Measurements from ENCODE around the gene CEL.
"Not testable (repeated sequence)": the region's sequence is repeated elsewhere in the genome, so short reads cannot be mapped to it uniquely, and the experiment has no call there.

The CEL gene

GRCh38 chr9:133058071-133058470 is 3.7 kb upstream of the CEL start:
- H3K4me3 Mint-ChIP-seq = no peak overlapping the region
- no peak for TF ChIP-seq CTCF (IDR thresholded peaks at IDR 0.05; ENCODE audit: unreplicated experiment in 3 of 3)
- H3K27ac Mint-ChIP-seq = no peak overlapping the region
- H3K36me3 Mint-ChIP-seq (ENCODE audit: low read depth) = peaks cover 40% of the 10 kb centered on the region
- no peaks in the 10 kb centered on the region for H3K9me3 Mint-ChIP-seq
- no peaks in the 10 kb centered on the region for H3K27me3 Mint-ChIP-seq (ENCODE audit: low read depth)
- peaks cover 18% of the 10 kb centered on the region for H3K4me1 Mint-ChIP-seq

GRCh38 chr9:133058550-133059320 is 3.0 kb upstream of the CEL start:
- Mint-ChIP-seq H3K36me3 (ENCODE audit: low read depth) (peaks cover 37% of the 10 kb centered on the region), H3K4me3 (no peak overlapping the region), H3K27me3 (ENCODE audit: low read depth) (no peaks in the 10 kb centered on the region), H3K9me3 (no peaks in the 10 kb centered on the region), H3K27ac (no peak overlapping the region), H3K4me1 (peaks cover 17% of the 10 kb centered on the region)
- no peak for TF ChIP-seq CTCF (IDR thresholded peaks at IDR 0.05; ENCODE audit: unreplicated experiment in 3 of 3)

GRCh38 chr9:133059623-133060022 is 2.2 kb upstream of the CEL start:
- Mint-ChIP-seq H3K4me1 (peaks cover 12% of the 10 kb centered on the region), H3K36me3 (ENCODE audit: low read depth) (peaks cover 30% of the 10 kb centered on the region), H3K4me3 (no peak overlapping the region), H3K9me3 (no peaks in the 10 kb centered on the region), H3K27ac (no peak overlapping the region), H3K27me3 (ENCODE audit: low read depth) (no peaks in the 10 kb centered on the region)
- no peak for TF ChIP-seq CTCF (IDR thresholded peaks at IDR 0.05; ENCODE audit: unreplicated experiment in 3 of 3)

- Mint-ChIP-seq H3K9me3 (no peaks in the 10 kb centered on the region), H3K36me3 (ENCODE audit: low read depth) (peaks cover 28% of the 10 kb centered on the region), H3K4me1 (peaks cover 5% of the 10 kb centered on the region), H3K27ac (peak overlapping the region in 2 of 3 experiments; percentile 44), H3K4me3 (no peak overlapping the region), H3K27me3 (ENCODE audit: low read depth) (no peaks in the 10 kb centered on the region)
- TF ChIP-seq CTCF (IDR thresholded peaks at IDR 0.05; ENCODE audit: unreplicated experiment in 3 of 3) = no peak
Observed at GRCh38 chr9:133060417-133060841, 1.4 kb upstream of the CEL start.

- not testable (repeated sequence) for H3K4me1 Mint-ChIP-seq; H3K9me3 Mint-ChIP-seq; H3K27me3 Mint-ChIP-seq (ENCODE audit: low read depth)
- Mint-ChIP-seq H3K36me3 (ENCODE audit: low read depth) (peaks cover 21% of the 10 kb centered on the region), H3K4me3 (peak overlapping the region in 1 of 3 experiments; percentile 56), H3K27ac (peak overlapping the region in 1 of 3 experiments; percentile 74)
Observed at GRCh38 chr9:133061019-133061763, 590 bp upstream of the CEL start.

- H3K4me1 Mint-ChIP-seq; H3K9me3 Mint-ChIP-seq; H3K27ac Mint-ChIP-seq; H3K4me3 Mint-ChIP-seq; H3K27me3 Mint-ChIP-seq (ENCODE audit: low read depth): not testable (repeated sequence)
- peaks cover 16% of the 10 kb centered on the region for H3K36me3 Mint-ChIP-seq (ENCODE audit: low read depth)
Observed at GRCh38 chr9:133062569-133062968, 788 bp downstream of the CEL start.

- no peak overlapping the region for H3K4me3 Mint-ChIP-seq
- no peak overlapping the region for H3K27ac Mint-ChIP-seq
- peaks cover 5% of the 10 kb centered on the region for H3K4me1 Mint-ChIP-seq
- H3K9me3 Mint-ChIP-seq = no peaks in the 10 kb centered on the region
- peaks cover 11% of the 10 kb centered on the region for H3K36me3 Mint-ChIP-seq (ENCODE audit: low read depth)
- no peaks in the 10 kb centered on the region for H3K27me3 Mint-ChIP-seq (ENCODE audit: low read depth)
- TF ChIP-seq CTCF (IDR thresholded peaks at IDR 0.05; ENCODE audit: unreplicated experiment in 3 of 3) = no peak
Observed at GRCh38 chr9:133063159-133063499, 1.3 kb downstream of the CEL start.
